OCI-M1 (cell line): ENCODE data around the gene PRAMEF12.
"Not testable (repeated sequence)": the region's sequence is repeated elsewhere in the genome, so short reads cannot be mapped to it uniquely, and the experiment has no call there.

ENCODE experiments used
- DNase-seq: peaks from one replicate; lab custom pipeline; 2025; lab: John Stamatoyannopoulos, UW

The PRAMEF12 gene

GRCh38 chr1:12773438-12773837, at the start of gene PRAMEF12:
Gene PRAMEF12 (plus strand): TSS chr1:12773738. CDS start chr1:12774868, 1,130 bp downstream.
- no peak for DNase-seq

GRCh38 chr1:12728391-12728790, 45.1 kb upstream of the PRAMEF12 start:
- no peak for DNase-seq

GRCh38 chr1:12730156-12730555, 43.4 kb upstream of the PRAMEF12 start:
- no peak for DNase-seq

GRCh38 chr1:12731084-12731483, 42.5 kb upstream of the PRAMEF12 start:
- DNase-seq: not testable (repeated sequence)

- no peak for DNase-seq
These were observed 38.9 kb upstream of the PRAMEF12 start for GRCh38 chr1:12734651-12735050.

GRCh38 chr1:12738934-12739333, 34.6 kb upstream of the PRAMEF12 start:
- DNase-seq: no peak

- no peak for DNase-seq
These were observed 33.9 kb upstream of the PRAMEF12 start for GRCh38 chr1:12739613-12740012.

GRCh38 chr1:12741946-12742345, 31.6 kb upstream of the PRAMEF12 start:
- DNase-seq: no peak

GRCh38 chr1:12745126-12745991, 28.2 kb upstream of the PRAMEF12 start:
- peak; percentile 95 for DNase-seq

GRCh38 chr1:12745992-12746323, 27.6 kb upstream of the PRAMEF12 start, which contains the start of gene CFAP107:
Gene CFAP107 (plus strand): TSS chr1:12746200. CDS start chr1:12746431, 231 bp downstream.
- DNase-seq: peak; percentile 86

GRCh38 chr1:12748778-12749355, 24.7 kb upstream of the PRAMEF12 start:
- DNase-seq: peak; percentile 11

GRCh38 chr1:12754738-12755137, 18.8 kb upstream of the PRAMEF12 start:
- no peak for DNase-seq

GRCh38 chr1:12756273-12756672, 17.3 kb upstream of the PRAMEF12 start:
- no peak for DNase-seq

GRCh38 chr1:12756768-12757413, 16.6 kb upstream of the PRAMEF12 start:
- DNase-seq: no peak

GRCh38 chr1:12757836-12758235, 15.7 kb upstream of the PRAMEF12 start:
- DNase-seq: peak; percentile 10

GRCh38 chr1:12760256-12760795, 13.2 kb upstream of the PRAMEF12 start:
- DNase-seq: peak; percentile 8

- no peak for DNase-seq
These were observed 11.8 kb upstream of the PRAMEF12 start for GRCh38 chr1:12761781-12762180.

- DNase-seq: no peak
These were observed 10.8 kb upstream of the PRAMEF12 start for GRCh38 chr1:12762766-12763165.

- no peak for DNase-seq
These were observed 10.1 kb upstream of the PRAMEF12 start for GRCh38 chr1:12763479-12763878.

GRCh38 chr1:12764016-12764415, 9.5 kb upstream of the PRAMEF12 start:
- DNase-seq: no peak

- DNase-seq: no peak
These were observed 4.5 kb upstream of the PRAMEF12 start for GRCh38 chr1:12769031-12769430.

- no peak for DNase-seq
These were observed 3.5 kb upstream of the PRAMEF12 start for GRCh38 chr1:12769976-12770505.
